NT2/D1 (cell line): ENCODE data around the gene KLHL6.

Source experiments
- SUZ12 ChIP-seq: IDR thresholded peaks from 2 replicates; pipeline ENCODE4 v1.6.1; 2011; ENCODE audit not compliant: insufficient read length, insufficient read depth; ENCODE audit errors: extremely low read depth
- YY1 ChIP-seq: IDR thresholded peaks from 2 replicates; pipeline ENCODE4 v1.6.1; 2011; ENCODE audit not compliant: insufficient read length, insufficient read depth
- ZNF274 ChIP-seq: IDR thresholded peaks from 2 replicates; pipeline ENCODE4 v1.6.1; 2011; ENCODE audit warnings: mild to moderate bottlenecking, low read depth, low read length

DNA sequence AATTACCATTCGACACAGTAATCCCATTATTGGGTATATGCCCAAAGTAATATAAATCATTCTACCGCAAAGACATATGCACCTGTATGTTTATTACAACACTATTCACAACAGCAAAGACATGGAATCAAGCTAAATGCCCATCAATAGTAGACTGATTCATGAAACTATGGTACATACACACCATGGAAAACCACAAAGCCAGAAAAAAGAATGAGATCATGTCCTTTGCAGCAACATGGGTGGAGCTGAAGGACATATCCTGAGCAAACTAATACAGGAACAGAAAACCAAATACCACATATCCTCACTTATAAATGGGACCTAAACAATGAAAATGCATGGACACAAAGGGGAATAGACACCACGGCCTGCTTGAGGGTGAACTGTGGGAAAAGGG, 116.0 kb downstream of the KLHL6 start:
- TF ChIP-seq YY1 (no peak), SUZ12 (no peak), ZNF274 (no peak)
